Panc1 (cell line): ENCODE results near the gene TTF1.

Source experiments
- POLR2AphosphoS5 ChIP-seq: IDR thresholded peaks from 2 replicates; pipeline ENCODE4 v1.6.1; 2012; ENCODE audit warnings: mild to moderate bottlenecking, low read depth, low read length, moderate library complexity
- SIN3A ChIP-seq: IDR thresholded peaks from 2 replicates; pipeline ENCODE4 v1.6.1; 2012; ENCODE audit warnings: low read depth, mild to moderate bottlenecking, low read length, moderate library complexity, borderline replicate concordance; ENCODE audit not compliant: insufficient read depth
- TCF7L2 ChIP-seq: IDR thresholded peaks from 2 replicates; pipeline ENCODE4 v1.6.1; 2011; ENCODE audit warnings: mild to moderate bottlenecking, low read depth, low read length, inconsistent platforms
- TF ChIP-seq, protein P1 (sequence below): fragments of 450-650 bp; IDR thresholded peaks from 2 replicates; pipeline ENCODE4 v1.5.1; 2017; ENCODE audit warnings: mild to moderate bottlenecking
- TF ChIP-seq, protein P2 (sequence below), 2 experiments: IDR thresholded peaks; 2 replicates each; pipeline ENCODE4 v1.6.1; 2011 to 2012; ENCODE audit warnings: low read depth in 2 of 2, control low read depth in 1 of 2, low read length in 1 of 2, mild to moderate bottlenecking in 1 of 2, moderate library complexity in 1 of 2; ENCODE audit not compliant: insufficient read depth in 1 of 2

DNA sequence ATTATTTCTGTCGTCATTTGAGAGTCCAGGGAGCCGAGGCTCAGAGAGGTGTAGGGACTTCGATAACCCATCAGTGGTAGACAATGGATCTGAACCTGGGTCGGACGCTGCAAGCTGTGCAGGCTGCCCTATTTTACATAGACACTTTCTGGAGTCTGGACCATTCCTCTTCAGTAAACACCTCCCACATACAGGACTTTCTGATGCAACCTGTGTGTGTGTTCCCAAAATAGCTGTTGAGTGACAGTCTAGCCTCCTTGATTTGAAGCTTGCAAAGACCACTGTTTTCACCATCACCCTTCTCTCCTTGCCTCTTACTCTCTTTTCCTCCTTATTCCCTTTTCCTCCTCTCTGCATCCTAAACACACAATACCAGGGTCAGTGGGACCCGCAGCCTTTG, 34.1 kb upstream of the TTF1 start:
- TF ChIP-seq POLR2AphosphoS5 (no peak), SIN3A (no peak), TCF7L2 (no peak)
- TF ChIP-seq, protein P1, sequence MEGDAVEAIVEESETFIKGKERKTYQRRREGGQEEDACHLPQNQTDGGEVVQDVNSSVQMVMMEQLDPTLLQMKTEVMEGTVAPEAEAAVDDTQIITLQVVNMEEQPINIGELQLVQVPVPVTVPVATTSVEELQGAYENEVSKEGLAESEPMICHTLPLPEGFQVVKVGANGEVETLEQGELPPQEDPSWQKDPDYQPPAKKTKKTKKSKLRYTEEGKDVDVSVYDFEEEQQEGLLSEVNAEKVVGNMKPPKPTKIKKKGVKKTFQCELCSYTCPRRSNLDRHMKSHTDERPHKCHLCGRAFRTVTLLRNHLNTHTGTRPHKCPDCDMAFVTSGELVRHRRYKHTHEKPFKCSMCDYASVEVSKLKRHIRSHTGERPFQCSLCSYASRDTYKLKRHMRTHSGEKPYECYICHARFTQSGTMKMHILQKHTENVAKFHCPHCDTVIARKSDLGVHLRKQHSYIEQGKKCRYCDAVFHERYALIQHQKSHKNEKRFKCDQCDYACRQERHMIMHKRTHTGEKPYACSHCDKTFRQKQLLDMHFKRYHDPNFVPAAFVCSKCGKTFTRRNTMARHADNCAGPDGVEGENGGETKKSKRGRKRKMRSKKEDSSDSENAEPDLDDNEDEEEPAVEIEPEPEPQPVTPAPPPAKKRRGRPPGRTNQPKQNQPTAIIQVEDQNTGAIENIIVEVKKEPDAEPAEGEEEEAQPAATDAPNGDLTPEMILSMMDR: no peak
- TF ChIP-seq, protein P2, sequence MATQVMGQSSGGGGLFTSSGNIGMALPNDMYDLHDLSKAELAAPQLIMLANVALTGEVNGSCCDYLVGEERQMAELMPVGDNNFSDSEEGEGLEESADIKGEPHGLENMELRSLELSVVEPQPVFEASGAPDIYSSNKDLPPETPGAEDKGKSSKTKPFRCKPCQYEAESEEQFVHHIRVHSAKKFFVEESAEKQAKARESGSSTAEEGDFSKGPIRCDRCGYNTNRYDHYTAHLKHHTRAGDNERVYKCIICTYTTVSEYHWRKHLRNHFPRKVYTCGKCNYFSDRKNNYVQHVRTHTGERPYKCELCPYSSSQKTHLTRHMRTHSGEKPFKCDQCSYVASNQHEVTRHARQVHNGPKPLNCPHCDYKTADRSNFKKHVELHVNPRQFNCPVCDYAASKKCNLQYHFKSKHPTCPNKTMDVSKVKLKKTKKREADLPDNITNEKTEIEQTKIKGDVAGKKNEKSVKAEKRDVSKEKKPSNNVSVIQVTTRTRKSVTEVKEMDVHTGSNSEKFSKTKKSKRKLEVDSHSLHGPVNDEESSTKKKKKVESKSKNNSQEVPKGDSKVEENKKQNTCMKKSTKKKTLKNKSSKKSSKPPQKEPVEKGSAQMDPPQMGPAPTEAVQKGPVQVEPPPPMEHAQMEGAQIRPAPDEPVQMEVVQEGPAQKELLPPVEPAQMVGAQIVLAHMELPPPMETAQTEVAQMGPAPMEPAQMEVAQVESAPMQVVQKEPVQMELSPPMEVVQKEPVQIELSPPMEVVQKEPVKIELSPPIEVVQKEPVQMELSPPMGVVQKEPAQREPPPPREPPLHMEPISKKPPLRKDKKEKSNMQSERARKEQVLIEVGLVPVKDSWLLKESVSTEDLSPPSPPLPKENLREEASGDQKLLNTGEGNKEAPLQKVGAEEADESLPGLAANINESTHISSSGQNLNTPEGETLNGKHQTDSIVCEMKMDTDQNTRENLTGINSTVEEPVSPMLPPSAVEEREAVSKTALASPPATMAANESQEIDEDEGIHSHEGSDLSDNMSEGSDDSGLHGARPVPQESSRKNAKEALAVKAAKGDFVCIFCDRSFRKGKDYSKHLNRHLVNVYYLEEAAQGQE (IDR thresholded peaks at IDR 0.05; ENCODE audit: insufficient read depth in 1 of 2, low read depth in 2 of 2, low read length in 1 of 2): no peak
